DMS114 treated with DMSO at 0.1 percent for 48 hours (cell line): ENCODE measurements around the gene ANKRD23.

Experiments used
- DNase-seq: peaks from one replicate; lab custom pipeline; 2025; ENCODE audit not compliant: unreplicated experiment; lab: John Stamatoyannopoulos, UW

Gene ANKRD23

GRCh38 chr2:96839875-96840850 lies 3.7 kb downstream of the ANKRD23 start:
- DNase-seq, result no peak

DNA sequence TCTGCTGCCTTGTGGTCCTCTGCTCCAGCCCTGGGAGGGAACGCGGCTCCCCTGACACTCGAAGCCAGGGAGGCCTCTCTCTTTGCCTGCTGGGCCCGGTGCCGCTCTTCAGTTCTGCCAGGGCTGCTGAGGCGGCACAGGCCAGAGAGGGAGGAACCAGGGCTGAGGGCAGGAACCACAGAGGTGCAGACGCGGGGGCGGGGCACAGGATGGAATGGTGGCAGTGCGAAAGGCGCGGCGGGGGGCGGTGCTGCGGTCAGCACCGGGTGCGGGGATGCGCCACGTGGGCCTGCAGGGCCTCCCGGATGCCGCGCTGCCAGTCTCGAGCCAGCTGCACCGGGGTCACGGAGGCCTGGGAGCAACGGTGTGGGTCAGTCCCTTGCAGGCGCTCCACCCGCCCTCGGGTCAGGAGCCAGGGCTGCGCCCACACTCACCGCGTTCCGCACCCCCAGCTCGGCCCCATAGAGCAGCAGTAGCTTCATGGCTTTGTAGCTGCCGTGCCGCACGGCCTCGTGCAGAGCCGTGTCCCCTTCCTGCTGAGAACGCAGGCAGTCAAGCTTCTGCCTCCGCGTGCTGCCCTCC lies 4.4 kb downstream of the ANKRD23 start:
- no peak for DNase-seq

DNA sequence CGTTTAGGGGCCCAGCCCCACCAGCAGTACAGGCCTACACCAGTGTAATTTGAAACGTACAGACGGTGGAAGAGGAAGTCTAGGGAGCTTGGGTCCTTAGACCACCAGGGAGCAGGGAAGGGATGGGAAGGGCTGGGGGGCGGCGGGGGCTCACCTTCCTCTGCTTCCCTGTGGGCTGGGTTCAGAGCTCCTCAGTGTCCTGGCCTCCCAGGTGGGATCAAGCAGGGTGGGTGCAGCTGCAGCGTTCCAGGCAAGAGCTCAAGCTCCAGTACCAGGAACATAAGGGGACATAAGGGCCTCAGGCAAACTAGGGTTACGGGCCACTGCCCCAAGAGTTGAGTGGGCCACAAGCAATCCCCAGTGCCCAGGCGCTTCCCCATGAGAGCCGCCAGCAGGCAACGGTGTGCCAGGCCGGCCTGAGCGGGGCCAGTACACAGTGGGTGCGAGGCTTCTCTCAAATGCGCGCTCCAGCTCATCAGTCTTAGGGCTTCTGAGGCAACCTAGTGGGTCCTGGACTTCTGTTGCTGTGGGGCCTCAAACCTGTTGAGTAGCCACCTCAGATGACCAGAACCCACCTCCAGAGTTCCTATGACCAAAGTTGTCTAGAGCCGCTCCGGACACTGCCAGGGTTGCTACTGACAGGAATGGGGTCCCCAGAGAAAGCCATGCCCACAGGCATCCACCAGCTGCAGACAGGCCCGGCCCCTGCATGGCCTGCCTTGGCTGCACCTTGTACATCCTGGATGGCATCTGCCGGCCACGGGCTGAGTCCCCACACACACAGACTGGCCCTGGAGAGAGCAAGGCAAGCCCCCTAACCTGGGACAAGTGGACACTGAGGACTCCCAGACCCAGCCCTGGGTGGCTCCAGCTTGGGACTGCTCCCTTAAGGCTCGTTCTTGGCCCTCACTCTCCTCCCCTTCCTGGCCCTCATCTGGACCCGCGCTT lies 5.2 kb downstream of the ANKRD23 start:
- no peak for DNase-seq

GRCh38 chr2:96837575-96837974 lies 6.2 kb downstream of the ANKRD23 start:
- DNase-seq, result no peak

GRCh38 chr2:96835830-96836229 lies 8.0 kb downstream of the ANKRD23 start:
- DNase-seq, result no peak

DNA sequence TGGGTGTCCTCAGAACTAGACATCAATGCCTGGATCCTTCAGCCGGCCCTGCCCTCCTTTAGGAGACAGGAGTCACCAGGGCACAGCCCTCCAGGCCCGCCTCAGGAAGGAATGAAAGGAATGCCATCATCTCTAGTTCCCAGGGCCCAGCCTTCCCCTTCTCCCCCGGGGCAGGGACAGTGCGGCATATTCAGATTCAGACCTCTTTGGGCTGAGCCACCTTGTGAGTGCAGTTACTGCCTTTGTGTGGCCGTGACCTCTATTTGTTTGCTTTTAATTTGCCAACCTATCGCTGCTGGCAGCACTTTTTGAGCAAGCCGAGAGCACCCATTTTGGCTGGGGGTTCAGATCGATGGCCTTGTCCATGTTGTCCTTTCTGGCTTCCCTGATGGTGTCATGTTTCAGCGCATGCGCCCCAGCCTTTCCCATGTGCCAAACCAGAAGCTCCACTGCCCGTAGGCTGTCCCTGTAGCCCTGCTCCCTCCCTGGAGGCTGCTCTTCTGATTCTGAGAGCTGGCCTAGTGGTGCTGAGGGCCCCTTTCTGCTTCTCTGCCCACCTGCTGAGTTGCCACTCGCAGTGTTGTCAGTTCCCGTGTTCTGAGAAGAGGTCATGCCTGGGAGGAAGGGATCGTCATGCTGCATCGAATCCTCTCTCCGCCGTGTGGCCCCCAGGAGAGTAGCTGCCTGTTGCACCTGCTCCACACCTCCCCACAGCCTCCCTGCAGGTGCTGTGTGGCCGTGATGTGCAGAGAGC lies 10.9 kb downstream of the ANKRD23 start:
- no peak for DNase-seq

GRCh38 chr2:96832408-96832753 lies 11.4 kb downstream of the ANKRD23 start:
- DNase-seq, result no peak

GRCh38 chr2:96831679-96832078 lies 12.1 kb downstream of the ANKRD23 start:
- DNase-seq, result no peak

DNA sequence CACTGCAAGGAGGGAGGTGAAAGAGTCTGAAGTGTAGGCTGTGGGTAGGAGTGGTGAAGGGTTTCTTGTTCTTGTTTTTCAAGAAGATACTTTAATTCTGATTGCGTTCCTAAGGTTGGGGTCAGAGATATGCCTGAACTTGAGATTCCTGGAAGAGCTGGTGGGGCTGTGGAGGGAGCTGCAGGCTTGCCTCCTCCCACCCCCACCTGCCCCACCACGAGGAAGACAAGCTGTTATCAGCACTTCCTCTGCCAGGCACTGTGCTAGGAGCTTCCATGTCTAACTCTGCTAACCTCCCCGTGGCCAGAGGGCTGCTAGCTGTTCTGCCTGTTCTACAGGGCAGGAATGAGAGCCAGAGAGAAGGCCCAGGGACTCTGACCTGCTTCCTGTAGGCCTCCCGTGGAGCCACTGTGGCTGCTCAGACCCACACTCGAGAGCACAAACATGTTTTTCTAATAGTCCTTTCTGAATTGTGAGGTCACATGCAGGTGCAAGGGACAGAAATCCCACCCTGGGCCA lies 13.7 kb downstream of the ANKRD23 start:
- no peak for DNase-seq

- DNase-seq, result no peak
These were observed 14.9 kb downstream of the ANKRD23 start for GRCh38 chr2:96828874-96829273.

- DNase-seq, result no peak
These were observed 15.4 kb downstream of the ANKRD23 start for GRCh38 chr2:96828436-96828835.

GRCh38 chr2:96826546-96827278 lies 17.1 kb downstream of the ANKRD23 start:
- no peak for DNase-seq

DNA sequence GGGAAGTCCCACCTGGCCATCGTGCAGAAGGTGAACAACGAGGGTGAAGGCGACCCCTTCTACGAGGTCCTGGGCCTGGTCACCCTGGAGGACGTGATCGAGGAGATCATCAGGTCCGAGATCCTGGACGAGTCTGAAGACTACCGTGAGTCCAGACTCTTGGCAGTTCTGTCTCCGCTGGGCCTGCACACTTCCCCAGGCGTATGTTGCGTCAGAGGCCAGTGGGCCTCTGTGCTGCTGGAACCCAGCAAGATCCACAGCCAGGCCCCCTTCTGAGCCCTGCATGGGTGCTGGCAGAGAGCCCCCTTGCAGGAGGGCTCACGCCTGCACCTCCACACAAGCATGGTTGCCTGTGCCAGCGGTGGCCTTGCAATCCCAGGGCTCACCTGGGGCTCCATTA lies 18.8 kb downstream of the ANKRD23 start:
- DNase-seq, result no peak

GRCh38 chr2:96824079-96824870 lies 19.5 kb downstream of the ANKRD23 start:
- no peak for DNase-seq

- DNase-seq, result no peak
These were observed 20.6 kb downstream of the ANKRD23 start for GRCh38 chr2:96823198-96823597.

- no peak for DNase-seq
These were observed 21.0 kb downstream of the ANKRD23 start for GRCh38 chr2:96822786-96823185.

- no peak for DNase-seq
These were observed 22.6 kb downstream of the ANKRD23 start for GRCh38 chr2:96821113-96821675.

- no peak for DNase-seq
These were observed 23.8 kb downstream of the ANKRD23 start for GRCh38 chr2:96819876-96820511.
